HepG2 (cell line): ENCODE measurements around the gene RB1. TPM values are rescaled to one million over a fixed set of nuclear protein-coding genes. Genes with fewer than 3 reads are reported as not detected.

Source experiments
- ATAC-seq: fragments of 200-7000 bp; cut with Tn5 transposase; 3 replicates; pipeline ENCODE4 v1.9.1; 2020; ENCODE audit warnings: mild to moderate bottlenecking, moderate library complexity
- BruUV-seq: library from RNA; stranded (reverse); fragments of 400-500 nt; replicated peaks from 2 replicates; lab custom pipeline; 2021; lab: Mats Ljungman, UMichigan
- CTCF ChIA-PET: fragments of 300-600 bp; formaldehyde crosslinking; extraction: SDS; loops from one replicate; lab custom pipeline; 2021; ENCODE audit warnings: low total read pairs, inconsistent platforms, low intra/inter-chr PET ratio; lab: Yijun Ruan, JAX
- POLR2A ChIA-PET: fragments of 350-600 bp; sonication (Branson Sonifier 250); formaldehyde crosslinking; loops from one replicate; lab custom pipeline; 2020; ENCODE audit warnings: antibody characterized with exemption, inconsistent platforms; lab: Yijun Ruan, JAX
- DNase-seq: peaks from one replicate; pipeline ENCODE4 v3.0.0-alpha.2; 2015; ENCODE audit warnings: low spot score
- FAIRE-seq: peaks from 3 replicates; lab custom pipeline; 2011; peaks lifted over from hg19 to GRCh38; lab: Jason Lieb, UNC
- H2AFZ ChIP-seq: one replicate; pipeline ENCODE4 v1.6.1; 2011; ENCODE audit warnings: low read length, inconsistent platforms
- H3K27ac ChIP-seq: fragments of 300-600 bp; 3 replicates; pipeline ENCODE4 v1.8.0; 2011; ENCODE audit warnings: mixed run types, mild to moderate bottlenecking, mixed read lengths, low read length, inconsistent platforms; ENCODE audit not compliant: insufficient read depth; ENCODE audit errors: extremely low read length
- H3K27me3 ChIP-seq, 2 experiments: fragments of 200-600 bp in 1 of 2; 2 replicates in 1 of 2; 3 replicates in 1 of 2; pipeline versions ENCODE4 v1.6.0 to v1.8.0; 2011; ENCODE audit warnings: low read length in 2 of 2, mild to moderate bottlenecking in 2 of 2, moderate library complexity in 2 of 2, inconsistent platforms in 1 of 2; ENCODE audit not compliant: insufficient read depth in 2 of 2, control insufficient read depth in 1 of 2
- H3K36me3 ChIP-seq, 2 experiments: fragments of 200-600 bp in 1 of 2; replicated peaks in 1 of 2; 2 replicates in 1 of 2; 3 replicates in 1 of 2; pipeline versions ENCODE4 v1.5.1 to v1.8.0; 2011; ENCODE audit warnings: low read length in 2 of 2, inconsistent platforms in 1 of 2; ENCODE audit not compliant: insufficient read depth in 2 of 2, control insufficient read depth in 1 of 2
- H3K4me1 ChIP-seq: 2 replicates; pipeline ENCODE4 v1.5.1; 2012; ENCODE audit warnings: low read length, inconsistent platforms; ENCODE audit not compliant: insufficient read depth
- H3K4me2 ChIP-seq: 2 replicates; pipeline ENCODE4 v1.6.0; 2011; ENCODE audit warnings: low read depth, low read length, inconsistent platforms
- H3K4me3 ChIP-seq, 3 experiments: fragments of 200-600 bp in 1 of 3; sonication (generic), shearing (Covaris generic) in 1 of 3; replicated peaks in 1 of 3; 2 replicates each; pipeline ENCODE4 v1.5.1; 2011 to 2016; ENCODE audit warnings: low read length in 3 of 3, inconsistent platforms in 2 of 3, low read depth in 2 of 3, mild to moderate bottlenecking in 2 of 3, control low read depth in 1 of 3, mixed read lengths in 1 of 3; ENCODE audit not compliant: insufficient read depth in 1 of 3
- H3K79me2 ChIP-seq: one replicate; pipeline ENCODE4 v1.6.1; 2011; ENCODE audit warnings: low read length, inconsistent platforms; ENCODE audit not compliant: insufficient read depth
- H3K9ac ChIP-seq: 2 replicates; pipeline ENCODE4 v1.6.0; 2011; ENCODE audit warnings: mild to moderate bottlenecking, low read depth, low read length, inconsistent platforms; ENCODE audit not compliant: insufficient read depth
- H3K9me3 ChIP-seq: 2 replicates; pipeline ENCODE4 v1.5.1; 2012; ENCODE audit warnings: mild to moderate bottlenecking, low read length
- H4K20me1 ChIP-seq: 2 replicates; pipeline ENCODE4 v1.6.0; 2011; ENCODE audit warnings: inconsistent platforms, mild to moderate bottlenecking, low read length, moderate library complexity; ENCODE audit not compliant: insufficient read depth
- ETS1 ChIP-seq: sonication (generic); formaldehyde crosslinking; IDR thresholded peaks from 2 replicates; pipeline ENCODE4 v1.4.0; 2020; ENCODE audit warnings: missing genetic modification reagents
- HHEX ChIP-seq: IDR thresholded peaks from 2 replicates; pipeline ENCODE4 v1.6.1; 2016; ENCODE audit warnings: control low read depth
- JUND ChIP-seq: sonication (generic); formaldehyde crosslinking; IDR thresholded peaks from 2 replicates; pipeline ENCODE4 v1.8.0; 2022; ENCODE audit warnings: mild to moderate bottlenecking, missing genetic modification reagents
- KLF6 ChIP-seq: IDR thresholded peaks from 2 replicates; pipeline ENCODE4 v1.8.0; 2016; ENCODE audit warnings: missing biosample characterization, missing genetic modification reagents
- NR2C2 ChIP-seq: sonication (generic); formaldehyde crosslinking; IDR thresholded peaks from 2 replicates; pipeline ENCODE4 v1.4.0; 2020; ENCODE audit warnings: missing genetic modification reagents, mild to moderate bottlenecking, moderate library complexity, borderline replicate concordance
- PREB ChIP-seq: sonication (generic); formaldehyde crosslinking; IDR thresholded peaks from 2 replicates; pipeline ENCODE4 v1.4.0; 2020; ENCODE audit warnings: missing genetic modification reagents
- SAFB2 ChIP-seq: sonication (generic); formaldehyde crosslinking; IDR thresholded peaks from 2 replicates; pipeline ENCODE4 v1.5.1; 2020; ENCODE audit warnings: missing genetic modification reagents, low read depth, mild to moderate bottlenecking, borderline replicate concordance
- UBTF ChIP-seq: sonication (generic); formaldehyde crosslinking; IDR thresholded peaks from 2 replicates; pipeline ENCODE4 v1.4.0; 2020; ENCODE audit warnings: mild to moderate bottlenecking, missing genetic modification reagents
- ZFP62 ChIP-seq: sonication (generic); formaldehyde crosslinking; IDR thresholded peaks from 2 replicates; pipeline ENCODE4 v1.4.0; 2020; ENCODE audit warnings: missing genetic modification reagents
- ZNF224 ChIP-seq: sonication (generic); formaldehyde crosslinking; IDR thresholded peaks from 2 replicates; pipeline ENCODE4 v1.5.0; 2020; ENCODE audit warnings: mild to moderate bottlenecking, missing genetic modification reagents
- ZNF296 ChIP-seq: sonication (generic); formaldehyde crosslinking; conservative IDR thresholded peaks from 2 replicates; pipeline ENCODE4 v1.5.0; 2020; ENCODE audit warnings: mild to moderate bottlenecking, missing genetic modification reagents
- in situ Hi-C: cut with HindIII; loops from 2 replicates; pipeline ENCODE4 v1.10.0; 2017; ENCODE audit warnings: low pct_unique_long_range_greater_than_20kb; ENCODE audit not compliant: extremely low pct_ligation_motif_present
- intact Hi-C: fragments of 100-400 bp; cut with micrococcal nuclease; formaldehyde crosslinking; loops from one replicate; pipeline ENCODE4 v1.10.0; 2022; ENCODE audit not compliant: unreplicated experiment
- polyA plus RNA-seq, 8 experiments: library from polyadenylated mRNA; depleted of rRNA in 3 of 8; stranded (reverse) in 7 of 8; unstranded in 1 of 8; fragments of >200 nt; fragmentation: Illumina TruSeq in 4 of 8; extraction: Trizol in 4 of 8; gene quantifications; 2 replicates each; pipeline versions ENCODE4 v1.2.1 to v1.2.3, GENCODE V29; 2011 to 2016; ENCODE audit warnings: low read depth in 4 of 8, missing spikeins in 1 of 8, mixed read lengths in 1 of 8; ENCODE audit not compliant: insufficient read depth in 1 of 8
- total RNA-seq, 5 experiments: library from RNA; depleted of rRNA; stranded (reverse); fragments of >200 nt; fragmentation: Illumina TruSeq; extraction: Trizol; gene quantifications; 2 replicates each; pipeline ENCODE4 v1.2.3, GENCODE V29; 2016; ENCODE audit warnings: low read depth in 1 of 5

The RB1 gene
- total and polyA plus RNA-seq, 2 of the 13 experiments (the other 11 are each of a cell fraction or from before 2014, with no cell fraction given) = 15.6 to 23.7 TPM

GRCh38 chr13:48377857-48378256, 74.3 kb downstream of the RB1 start (continued):
- no peak for TF ChIP-seq PREB (CRISPR knock-in tag)

- ChIA-PET POLR2A (no interaction called here), CTCF (no interaction called here)
- H3K9ac ChIP-seq = no peak overlapping the region
- H3K4me3 ChIP-seq = no peak overlapping the region
- H3K27me3 ChIP-seq = no peaks in the 10 kb centered on the region
- H4K20me1 ChIP-seq = no peaks in the 10 kb centered on the region
- H3K36me3 ChIP-seq = peaks cover 0 to 17% of the 10 kb centered on the region in 2 experiments; a peak in 4 of 5 replicates
- H3K27ac ChIP-seq = no peak overlapping the region
- H3K79me2 ChIP-seq = no peaks in the 10 kb centered on the region
- no peaks in the 10 kb centered on the region for H3K9me3 ChIP-seq
- no TSS peak for BruUV-seq
- H2AFZ ChIP-seq = no peak overlapping the region
- no peak overlapping the region for H3K4me2 ChIP-seq
- no peak for ATAC-seq
- FAIRE-seq = no peak
- in situ Hi-C loops (no loop called here), intact Hi-C loops (no loop called here)
- H3K4me1 ChIP-seq = no peaks in the 10 kb centered on the region
- TF ChIP-seq NR2C2 (no peak), ZFP62 (CRISPR knock-in tag) (no peak), HHEX (CRISPR knock-in tag) (no peak), JUND (CRISPR knock-in tag) (no peak), KLF6 (no peak), ZNF296 (no peak), ETS1 (CRISPR knock-in tag) (no peak), SAFB2 (CRISPR knock-in tag) (no peak), ZNF224 (no peak), UBTF (CRISPR knock-in tag) (no peak)
- DNase-seq = no peak
These were observed 77.0 kb downstream of the RB1 start for GRCh38 chr13:48380581-48380980.
